NCI-H1417 (cell line): ENCODE measurements around the gene APOB.

Experiments
- DNase-seq, 3 experiments: peaks; one replicate each; lab custom pipeline; 2025; lab: John Stamatoyannopoulos, UW

The APOB gene

GRCh38 chr2:21019000-21019677, 24.7 kb downstream of the APOB start:
- no peak for DNase-seq

GRCh38 chr2:21018290-21018689, 25.6 kb downstream of the APOB start:
- no peak for DNase-seq

GRCh38 chr2:21017748-21018276, 26.1 kb downstream of the APOB start:
- no peak for DNase-seq

GRCh38 chr2:21015281-21015645, 28.6 kb downstream of the APOB start:
- no peak for DNase-seq

GRCh38 chr2:21014364-21015280, 29.3 kb downstream of the APOB start:
- no peak for DNase-seq

- DNase-seq = no peak
Observed at GRCh38 chr2:21013043-21013816, 30.6 kb downstream of the APOB start.

GRCh38 chr2:21012557-21012937, 31.3 kb downstream of the APOB start:
- no peak for DNase-seq

- no peak for DNase-seq
Observed at GRCh38 chr2:21011876-21012556, 31.9 kb downstream of the APOB start.

GRCh38 chr2:21011453-21011852, 32.4 kb downstream of the APOB start:
- DNase-seq = no peak

- DNase-seq = no peak
Observed at GRCh38 chr2:21010813-21011439, 32.9 kb downstream of the APOB start.

- no peak for DNase-seq
Observed at GRCh38 chr2:21009662-21010225, 34.1 kb downstream of the APOB start.

- no peak for DNase-seq
Observed at GRCh38 chr2:21008790-21009661, 34.8 kb downstream of the APOB start.

GRCh38 chr2:21008014-21008789, 35.7 kb downstream of the APOB start:
- DNase-seq = no peak

GRCh38 chr2:21007129-21008013, 36.5 kb downstream of the APOB start:
- no peak for DNase-seq

- DNase-seq = no peak
Observed at GRCh38 chr2:21006423-21007128, 37.3 kb downstream of the APOB start.

- DNase-seq = no peak
Observed at GRCh38 chr2:21005700-21006422, 38.0 kb downstream of the APOB start.
